ENCODE results near the gene ST6GALNAC6.

The ST6GALNAC6 gene

GRCh38 chr9:127867356-127868277 lies 31.8 kb downstream of the ST6GALNAC6 start:
- no peak overlapping the region for H3K4me3 ChIP-seq (ENCODE audit: low read depth, low read length)
- TF ChIP-seq CTCF (IDR thresholded peaks at IDR 0.05; ENCODE audit: borderline replicate concordance, insufficient read depth, low read depth, low read length), result no peak

GRCh38 chr9:127866535-127866934 lies 32.9 kb downstream of the ST6GALNAC6 start:
- no peak overlapping the region for H3K4me3 ChIP-seq (ENCODE audit: low read depth, low read length)
- no peak for TF ChIP-seq CTCF (IDR thresholded peaks at IDR 0.05; ENCODE audit: borderline replicate concordance, insufficient read depth, low read depth, low read length)

- no peak overlapping the region for H3K4me3 ChIP-seq (ENCODE audit: low read depth, low read length)
- TF ChIP-seq CTCF (IDR thresholded peaks at IDR 0.05; ENCODE audit: borderline replicate concordance, insufficient read depth, low read depth, low read length), result no peak
Observed at GRCh38 chr9:127865645-127866464, 33.5 kb downstream of the ST6GALNAC6 start.

- H3K4me3 ChIP-seq (ENCODE audit: low read depth, low read length), result no peak overlapping the region
- TF ChIP-seq CTCF (IDR thresholded peaks at IDR 0.05; ENCODE audit: borderline replicate concordance, insufficient read depth, low read depth, low read length), result no peak
Observed at GRCh38 chr9:127863191-127863621, 36.2 kb downstream of the ST6GALNAC6 start.

GRCh38 chr9:127862075-127863011 lies 37.1 kb downstream of the ST6GALNAC6 start:
- no peak for TF ChIP-seq CTCF (IDR thresholded peaks at IDR 0.05; ENCODE audit: borderline replicate concordance, insufficient read depth, low read depth, low read length)
- H3K4me3 ChIP-seq (ENCODE audit: low read depth, low read length), result no peak overlapping the region

GRCh38 chr9:127860779-127861178 lies 38.6 kb downstream of the ST6GALNAC6 start:
- no peak overlapping the region for H3K4me3 ChIP-seq (ENCODE audit: low read depth, low read length)
- no peak for TF ChIP-seq CTCF (IDR thresholded peaks at IDR 0.05; ENCODE audit: borderline replicate concordance, insufficient read depth, low read depth, low read length)

All from GM12875 (cell line).